Vagina (tissue), 2 donors: ENCODE data around the gene CDY2A. TPM values are rescaled to one million over a fixed set of nuclear protein-coding genes. Genes with fewer than 3 reads are reported as not detected.
"Not testable (repeated sequence)": the region's sequence is repeated elsewhere in the genome, so short reads cannot be mapped to it uniquely, and the experiment has no call there.

Experiments used
- DNase-seq, 2 donors: peaks; one replicate each; pipeline ENCODE4 v3.0.0-alpha.2; 2017; ENCODE audit errors: extremely low spot score in 2 of 2
- H3K27ac ChIP-seq: fragments of 200-600 bp; sonication (generic); one replicate; pipeline ENCODE4 v1.5.1; 2019
- H3K27me3 ChIP-seq: fragments of 200-600 bp; sonication (generic); one replicate; pipeline ENCODE4 v1.5.1; 2019
- H3K36me3 ChIP-seq, 2 donors: fragments of 200-600 bp; sonication (generic); one replicate each; pipeline ENCODE4 v1.5.1; 2017 to 2019
- H3K4me1 ChIP-seq: fragments of 200-600 bp; sonication (generic); one replicate; pipeline ENCODE4 v1.5.1; 2019
- H3K4me3 ChIP-seq, 2 donors: fragments of 200-600 bp; sonication (generic); 1 replicate in 1 of 2; 2 replicates in 1 of 2; pipeline ENCODE4 v1.5.1; 2016 to 2019
- H3K9me3 ChIP-seq: fragments of 200-600 bp; sonication (generic); one replicate; pipeline ENCODE4 v1.5.1; 2019
- intact Hi-C: fragments of 100-400 bp; cut with DNase I; formaldehyde crosslinking; loops from one replicate; pipeline ENCODE4 v1.15.1; 2023
- total RNA-seq: library from RNA; depleted of rRNA; stranded (reverse); fragments of >200 nt; gene quantifications from one replicate; pipeline ENCODE4 v1.2.3, GENCODE V29; 2016

Gene CDY2A
- total RNA-seq = not detected

DNA sequence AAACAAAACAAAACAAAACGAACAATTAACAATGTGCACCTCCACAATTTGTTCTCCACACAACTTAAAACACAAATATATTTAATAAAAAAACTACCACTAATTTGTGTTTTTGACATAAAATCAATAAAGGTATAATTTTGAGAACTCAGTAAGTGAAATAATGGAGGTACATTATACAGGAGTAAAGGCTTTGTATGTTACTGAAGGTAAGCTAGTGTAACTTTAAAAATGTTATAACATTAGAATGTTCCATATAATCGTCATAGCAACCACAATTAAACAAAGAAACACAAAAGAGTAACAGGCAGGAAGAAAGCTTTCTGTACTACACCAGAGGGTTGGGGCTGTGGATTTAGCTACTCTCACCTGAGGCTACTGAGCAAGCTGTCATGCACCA lies at the start of gene CDY2A:
TSS of gene CDY2A (plus strand) at position 301 of the 400 bp plus-strand sequence. CDS start 328 bp downstream, outside the sequence.
- DNase-seq, intact Hi-C loops, H3K9me3 ChIP-seq, H3K4me3 ChIP-seq, H3K27ac ChIP-seq, H3K4me1 ChIP-seq, H3K27me3 ChIP-seq, H3K36me3 ChIP-seq: not testable (repeated sequence)

DNA sequence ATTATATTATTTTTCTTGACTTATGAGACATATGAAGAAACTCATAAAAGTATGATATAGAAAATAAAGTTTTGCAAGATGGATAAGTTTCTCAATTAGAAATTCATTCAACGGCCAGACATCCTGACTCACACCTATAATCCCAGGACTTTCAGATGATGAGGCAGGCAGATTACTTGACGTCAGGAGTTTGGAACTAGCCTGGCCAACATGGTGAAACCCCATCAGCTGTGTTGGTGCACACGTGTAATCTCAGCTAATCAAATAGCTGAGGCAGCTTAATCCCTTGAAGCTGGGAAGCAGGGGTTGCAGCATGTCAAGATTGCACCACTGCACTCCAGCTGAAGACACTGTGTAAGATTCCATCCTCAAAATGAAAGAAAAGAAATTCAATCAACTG lies 28.0 kb upstream of the CDY2A start:
- H3K4me3 ChIP-seq, H3K9me3 ChIP-seq, H3K27me3 ChIP-seq, DNase-seq, H3K4me1 ChIP-seq, H3K36me3 ChIP-seq, H3K27ac ChIP-seq, intact Hi-C loops: not testable (repeated sequence)

DNA sequence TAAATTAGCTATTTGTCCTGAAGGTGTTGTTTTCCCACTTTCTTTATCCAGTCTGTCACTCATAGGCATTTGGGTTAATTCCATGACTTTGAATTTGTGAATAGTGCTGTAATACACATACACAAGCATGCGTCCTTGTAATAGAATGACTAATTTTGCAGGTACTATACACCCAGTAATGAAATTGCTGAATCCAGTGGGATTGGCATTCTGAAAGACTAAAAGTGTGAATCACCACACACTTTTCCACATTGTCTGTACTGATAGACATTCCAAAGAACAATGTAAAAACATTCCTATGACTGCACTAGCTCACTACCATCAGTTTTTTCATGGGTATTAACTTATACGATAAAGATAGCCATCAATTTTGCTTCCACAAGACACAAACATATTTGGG lies 27.3 kb upstream of the CDY2A start:
- H3K27ac ChIP-seq, DNase-seq, H3K36me3 ChIP-seq, H3K4me3 ChIP-seq, H3K9me3 ChIP-seq, intact Hi-C loops, H3K27me3 ChIP-seq, H3K4me1 ChIP-seq: not testable (repeated sequence)

GRCh38 chrY:18023897-18024296 lies 1.7 kb upstream of the CDY2A start:
- H3K27ac ChIP-seq, H3K4me1 ChIP-seq, H3K27me3 ChIP-seq, intact Hi-C loops, H3K36me3 ChIP-seq, DNase-seq, H3K9me3 ChIP-seq, H3K4me3 ChIP-seq: not testable (repeated sequence)

DNA sequence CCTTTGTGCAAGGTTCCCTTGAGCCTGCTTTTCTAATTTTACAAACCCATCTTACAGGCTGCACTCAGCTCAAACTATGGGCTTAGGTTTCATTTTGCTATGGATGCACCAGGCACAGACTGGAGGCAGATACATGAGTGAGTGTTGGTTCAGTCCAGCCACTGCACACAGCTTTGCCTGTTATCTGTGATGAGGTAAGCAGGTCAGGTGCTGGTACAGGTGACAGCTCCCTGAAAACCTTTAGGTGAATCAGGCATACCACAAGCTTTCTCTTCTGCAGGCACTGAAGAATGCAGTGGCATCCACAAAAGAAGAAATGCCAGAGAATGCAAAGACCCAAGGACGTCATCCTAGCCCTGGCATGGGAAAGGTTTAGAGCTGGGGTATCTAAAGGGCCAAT lies 3.3 kb downstream of the CDY2A start:
- intact Hi-C loops, H3K27me3 ChIP-seq, H3K4me1 ChIP-seq, H3K4me3 ChIP-seq, DNase-seq, H3K27ac ChIP-seq, H3K9me3 ChIP-seq, H3K36me3 ChIP-seq: not testable (repeated sequence)

DNA sequence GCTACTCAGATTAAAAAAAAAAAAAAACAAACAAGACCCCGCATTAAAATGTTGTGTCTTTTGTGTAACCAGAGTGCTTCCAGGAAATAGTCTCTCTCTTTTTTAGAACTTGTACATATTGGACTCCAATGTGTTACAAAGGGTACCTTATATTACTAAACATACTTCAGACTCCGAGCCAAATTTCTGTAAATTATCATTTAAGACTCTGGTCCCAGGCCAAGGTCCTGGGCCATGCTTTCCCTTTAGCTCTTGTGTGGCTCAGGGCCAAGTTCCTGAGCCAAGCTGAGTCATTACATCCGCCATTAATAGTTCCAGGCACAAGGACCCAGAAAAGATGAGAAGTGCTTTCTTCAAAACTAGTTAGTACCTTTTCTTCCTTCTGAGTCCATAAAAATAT lies 4.6 kb downstream of the CDY2A start:
- H3K27ac ChIP-seq, H3K9me3 ChIP-seq, intact Hi-C loops, H3K36me3 ChIP-seq, H3K27me3 ChIP-seq, H3K4me1 ChIP-seq, H3K4me3 ChIP-seq, DNase-seq: not testable (repeated sequence)

DNA sequence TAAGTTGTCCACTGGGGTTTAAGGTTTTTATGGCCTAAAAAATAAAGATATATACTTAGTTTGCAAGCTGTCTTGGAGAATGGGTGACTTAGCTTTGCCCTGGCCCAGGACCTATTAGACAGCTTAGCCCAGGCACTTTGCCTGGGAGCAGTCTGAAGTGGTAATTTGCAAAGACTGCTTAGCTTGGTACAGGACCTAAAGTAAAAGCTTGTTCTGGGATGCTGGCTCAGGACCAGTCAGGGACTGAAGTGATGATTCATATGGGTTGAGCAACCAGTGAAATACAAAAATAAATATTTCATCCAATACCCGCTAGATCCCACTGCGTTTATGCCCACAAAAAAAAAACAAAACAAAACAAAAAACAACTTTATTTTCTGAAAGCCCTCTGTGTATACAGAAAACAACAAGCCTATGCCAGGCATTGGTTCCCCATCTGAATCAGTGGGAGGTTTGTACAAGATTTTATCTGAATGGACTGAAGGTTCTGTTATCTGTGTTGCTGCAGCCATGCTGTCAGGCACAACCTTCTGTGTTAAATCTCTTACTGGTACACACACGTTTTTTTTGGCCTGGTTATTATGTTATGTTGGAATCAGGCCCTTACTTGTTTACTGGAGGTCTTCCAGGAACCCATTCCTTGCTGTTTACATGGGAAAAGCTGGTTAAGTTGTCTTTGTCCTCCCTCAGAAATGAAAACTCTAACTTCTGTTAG lies 8.7 kb downstream of the CDY2A start:
- H3K36me3 ChIP-seq, H3K9me3 ChIP-seq, H3K27ac ChIP-seq, H3K4me1 ChIP-seq, intact Hi-C loops, H3K27me3 ChIP-seq, DNase-seq, H3K4me3 ChIP-seq: not testable (repeated sequence)

DNA sequence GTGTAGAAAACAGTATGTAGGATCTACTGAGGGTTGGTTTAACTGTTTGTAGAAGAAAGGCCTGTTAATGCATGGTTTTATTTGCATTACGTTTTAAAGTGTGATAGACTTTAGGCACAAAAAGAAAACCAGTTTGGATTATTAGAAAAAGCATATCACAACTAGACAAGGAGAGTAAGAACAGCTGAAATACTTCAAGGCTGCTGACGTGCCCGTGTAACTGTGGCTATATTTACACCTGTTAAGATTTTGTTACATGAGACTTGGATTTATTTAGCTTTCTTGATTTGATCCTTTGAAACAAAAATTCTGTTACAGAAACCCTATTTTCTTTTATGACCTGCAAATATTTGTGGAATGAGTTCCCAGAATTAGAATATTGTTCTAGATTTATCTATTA lies 9.3 kb downstream of the CDY2A start:
- H3K36me3 ChIP-seq, DNase-seq, H3K9me3 ChIP-seq, H3K4me3 ChIP-seq, H3K27me3 ChIP-seq, H3K27ac ChIP-seq, intact Hi-C loops, H3K4me1 ChIP-seq: not testable (repeated sequence)

DNA sequence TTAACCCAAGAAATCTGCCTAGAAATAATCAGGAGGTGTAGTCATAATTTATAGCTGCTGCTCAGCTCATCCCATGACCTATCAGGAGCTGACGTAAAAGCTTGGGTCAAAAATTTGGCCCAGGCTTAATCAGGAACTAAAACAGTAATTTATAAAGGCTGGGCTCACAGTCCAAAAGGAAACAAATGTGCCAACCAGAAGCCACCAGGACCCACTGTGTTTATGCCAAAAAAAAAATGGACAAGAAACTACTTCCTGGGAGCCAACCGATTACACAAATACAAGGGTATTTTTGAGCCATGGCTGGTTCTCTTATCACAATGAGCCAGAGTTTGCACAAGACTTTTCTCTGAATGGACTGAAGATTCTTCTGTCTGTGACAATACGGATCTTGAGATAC lies 19.4 kb downstream of the CDY2A start:
- H3K27ac ChIP-seq, H3K36me3 ChIP-seq, H3K9me3 ChIP-seq, intact Hi-C loops, H3K27me3 ChIP-seq, DNase-seq, H3K4me3 ChIP-seq, H3K4me1 ChIP-seq: not testable (repeated sequence)

DNA sequence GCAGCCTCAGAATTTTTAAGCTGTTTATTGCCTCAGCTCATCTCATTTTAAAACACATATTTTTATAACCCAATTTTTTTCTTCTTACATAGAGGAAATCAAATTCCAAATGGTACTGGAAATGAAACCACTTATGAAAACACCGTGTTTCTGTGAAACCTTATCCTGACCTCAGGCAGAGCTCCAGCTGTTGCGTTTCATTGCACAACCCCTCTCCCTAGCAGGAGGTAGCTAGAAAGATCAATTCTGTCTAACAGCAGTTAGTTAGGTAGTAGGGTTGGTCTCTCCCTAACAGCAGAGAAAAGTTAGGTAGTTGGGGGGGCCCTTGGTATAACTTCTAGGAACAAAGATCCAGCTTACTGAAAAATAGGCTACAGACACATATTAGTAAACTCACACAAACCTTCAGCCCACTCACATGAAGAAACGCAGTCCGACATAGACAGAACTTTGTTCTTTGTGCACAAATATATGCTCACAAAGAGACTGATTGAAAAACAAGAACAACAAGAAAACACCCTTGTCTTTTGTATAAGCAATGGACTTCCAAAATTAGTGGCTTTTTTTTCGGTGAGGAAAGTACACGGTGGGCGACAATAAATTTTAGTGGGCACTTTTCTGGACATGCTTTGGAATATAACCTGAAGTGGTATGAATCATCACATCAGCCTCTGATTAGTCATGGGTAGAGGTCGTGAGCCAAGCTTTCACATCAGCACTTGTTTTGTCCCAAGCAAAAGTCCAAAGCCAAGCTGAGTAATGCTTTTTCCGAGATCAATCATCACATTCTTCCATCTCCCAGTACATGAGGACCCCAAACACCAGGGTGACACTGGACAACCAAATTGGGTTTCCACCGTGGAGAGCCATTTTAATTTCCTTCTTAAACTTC lies 22.8 kb downstream of the CDY2A start:
- H3K4me3 ChIP-seq, DNase-seq, H3K27me3 ChIP-seq, H3K4me1 ChIP-seq, H3K9me3 ChIP-seq, H3K27ac ChIP-seq, H3K36me3 ChIP-seq, intact Hi-C loops: not testable (repeated sequence)

DNA sequence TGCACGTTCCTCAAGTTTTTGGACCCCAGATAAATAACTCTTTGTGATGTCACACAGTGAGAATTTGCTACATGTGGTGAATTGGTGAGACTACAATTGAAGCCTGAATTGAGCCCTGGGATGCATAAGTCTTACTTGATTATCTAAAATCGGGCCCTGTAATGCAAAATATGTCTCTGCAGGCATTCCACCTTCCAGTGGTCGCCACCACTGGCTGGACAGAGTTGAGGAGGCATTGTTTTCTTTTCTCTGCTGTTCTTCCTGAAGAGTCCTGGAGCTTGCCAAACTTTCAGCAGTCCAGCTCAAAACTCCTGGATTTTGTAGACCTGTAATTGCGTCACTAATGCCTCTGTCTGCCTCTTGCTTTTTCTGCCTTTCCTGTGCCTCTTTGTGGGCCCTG lies 23.5 kb downstream of the CDY2A start:
- H3K4me1 ChIP-seq, H3K9me3 ChIP-seq, H3K4me3 ChIP-seq, intact Hi-C loops, H3K27me3 ChIP-seq, H3K27ac ChIP-seq, DNase-seq, H3K36me3 ChIP-seq: not testable (repeated sequence)

- H3K27ac ChIP-seq, H3K27me3 ChIP-seq, intact Hi-C loops, H3K36me3 ChIP-seq, H3K4me3 ChIP-seq, DNase-seq, H3K9me3 ChIP-seq, H3K4me1 ChIP-seq: not testable (repeated sequence)
These were observed 30.9 kb downstream of the CDY2A start for GRCh38 chrY:18056473-18056872.

DNA sequence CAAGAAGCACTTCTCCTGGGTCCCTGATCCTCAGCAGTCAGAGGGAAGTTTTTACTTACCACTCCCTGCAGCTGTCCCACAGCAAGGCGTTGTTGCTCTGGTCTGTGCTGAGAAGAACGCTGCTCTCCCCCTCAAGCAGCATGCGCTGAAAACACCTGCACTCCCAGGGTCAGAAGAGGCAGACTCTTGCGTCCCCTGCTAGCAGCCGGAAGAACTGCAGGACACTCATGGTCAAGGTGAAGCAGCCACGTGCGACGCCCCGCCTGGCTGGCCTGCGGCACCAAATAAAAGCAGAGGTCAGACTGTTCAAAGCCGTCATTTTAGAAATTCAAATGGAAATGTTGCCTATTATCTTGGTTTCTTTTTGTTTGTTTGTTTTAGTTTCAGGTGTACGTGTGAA lies 47.9 kb downstream of the CDY2A start:
- H3K27ac ChIP-seq, intact Hi-C loops, DNase-seq, H3K27me3 ChIP-seq, H3K9me3 ChIP-seq, H3K4me3 ChIP-seq, H3K36me3 ChIP-seq, H3K4me1 ChIP-seq: not testable (repeated sequence)
